Endothelial cell (in vitro differentiated cells): Measurements from ENCODE around the gene SHISAL2A. TPM values are rescaled to one million over a fixed set of nuclear protein-coding genes. Genes with fewer than 3 reads are reported as not detected.

Source experiments
- DNase-seq: peaks from one replicate; pipeline ENCODE4 v3.0.0; 2021; ENCODE audit warnings: low spot score
- H3K27ac Mint-ChIP-seq: one replicate; pipeline ENCODE4 v1.8.0; 2021; ENCODE audit warnings: mixed read lengths, inconsistent platforms; ENCODE audit not compliant: unreplicated experiment
- H3K27me3 Mint-ChIP-seq: one replicate; pipeline ENCODE4 v1.8.0; 2021; ENCODE audit warnings: mild to moderate bottlenecking, moderate library complexity, mixed read lengths, inconsistent platforms; ENCODE audit not compliant: unreplicated experiment
- H3K36me3 Mint-ChIP-seq: one replicate; pipeline ENCODE4 v1.8.0; 2021; ENCODE audit warnings: mild to moderate bottlenecking, low read depth, mixed read lengths, inconsistent platforms; ENCODE audit not compliant: unreplicated experiment
- H3K4me1 Mint-ChIP-seq: one replicate; pipeline ENCODE4 v1.8.0; 2021; ENCODE audit warnings: mild to moderate bottlenecking, mixed read lengths, inconsistent platforms; ENCODE audit not compliant: unreplicated experiment
- H3K4me3 Mint-ChIP-seq: one replicate; pipeline ENCODE4 v1.8.0; 2021; ENCODE audit warnings: mild to moderate bottlenecking, mixed read lengths, inconsistent platforms; ENCODE audit not compliant: unreplicated experiment
- H3K9me3 Mint-ChIP-seq: one replicate; pipeline ENCODE4 v1.8.0; 2021; ENCODE audit warnings: mixed read lengths, inconsistent platforms; ENCODE audit not compliant: unreplicated experiment
- total RNA-seq: library from RNA; stranded (reverse); fragmentation: NEBNext Ultra II Directional; extraction: Animal tissue kit (Norgen Biotek cat#: 25700); gene quantifications from one replicate; pipeline ENCODE4 v1.2.1, GENCODE V29; 2021; ENCODE audit not compliant: unreplicated experiment
- TF ChIP-seq, protein P1 (sequence below): fragments of 200-600 bp; sonication (generic); IDR thresholded peaks from one replicate; pipeline ENCODE4 v1.5.0; 2021; ENCODE audit warnings: antibody characterized with exemption; ENCODE audit not compliant: unreplicated experiment

SHISAL2A gene
- total RNA-seq, 1 donor from 2014 or later, result not detected

DNA sequence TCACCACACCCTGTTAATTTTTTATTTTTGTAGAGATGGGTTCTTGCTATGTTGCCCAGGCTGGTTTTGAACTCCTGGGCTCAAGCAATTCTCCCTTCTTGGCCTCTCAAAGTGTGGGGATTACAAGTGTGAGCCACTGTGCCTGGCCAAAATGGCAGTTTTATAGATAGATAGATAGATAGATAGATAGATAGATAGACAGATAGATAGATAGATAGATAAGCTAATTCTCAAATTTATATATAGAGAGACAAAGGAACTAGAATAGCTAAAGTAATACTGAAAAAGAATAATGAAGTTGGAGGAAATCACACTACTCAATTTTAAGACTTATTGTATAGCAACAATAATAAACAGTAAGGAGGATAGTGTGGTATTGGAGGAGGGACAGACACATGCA lies 21.1 kb downstream of the SHISAL2A start:
- DNase-seq, result no peak
- no peak overlapping the region for H3K27ac Mint-ChIP-seq
- H3K36me3 Mint-ChIP-seq, result no peaks in the 10 kb centered on the region
- H3K27me3 Mint-ChIP-seq, result peaks cover 6% of the 10 kb centered on the region
- H3K9me3 Mint-ChIP-seq, result no peaks in the 10 kb centered on the region
- TF ChIP-seq, protein P1, sequence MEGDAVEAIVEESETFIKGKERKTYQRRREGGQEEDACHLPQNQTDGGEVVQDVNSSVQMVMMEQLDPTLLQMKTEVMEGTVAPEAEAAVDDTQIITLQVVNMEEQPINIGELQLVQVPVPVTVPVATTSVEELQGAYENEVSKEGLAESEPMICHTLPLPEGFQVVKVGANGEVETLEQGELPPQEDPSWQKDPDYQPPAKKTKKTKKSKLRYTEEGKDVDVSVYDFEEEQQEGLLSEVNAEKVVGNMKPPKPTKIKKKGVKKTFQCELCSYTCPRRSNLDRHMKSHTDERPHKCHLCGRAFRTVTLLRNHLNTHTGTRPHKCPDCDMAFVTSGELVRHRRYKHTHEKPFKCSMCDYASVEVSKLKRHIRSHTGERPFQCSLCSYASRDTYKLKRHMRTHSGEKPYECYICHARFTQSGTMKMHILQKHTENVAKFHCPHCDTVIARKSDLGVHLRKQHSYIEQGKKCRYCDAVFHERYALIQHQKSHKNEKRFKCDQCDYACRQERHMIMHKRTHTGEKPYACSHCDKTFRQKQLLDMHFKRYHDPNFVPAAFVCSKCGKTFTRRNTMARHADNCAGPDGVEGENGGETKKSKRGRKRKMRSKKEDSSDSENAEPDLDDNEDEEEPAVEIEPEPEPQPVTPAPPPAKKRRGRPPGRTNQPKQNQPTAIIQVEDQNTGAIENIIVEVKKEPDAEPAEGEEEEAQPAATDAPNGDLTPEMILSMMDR, result no peak
- H3K4me3 Mint-ChIP-seq, result no peak overlapping the region
- no peaks in the 10 kb centered on the region for H3K4me1 Mint-ChIP-seq

DNA sequence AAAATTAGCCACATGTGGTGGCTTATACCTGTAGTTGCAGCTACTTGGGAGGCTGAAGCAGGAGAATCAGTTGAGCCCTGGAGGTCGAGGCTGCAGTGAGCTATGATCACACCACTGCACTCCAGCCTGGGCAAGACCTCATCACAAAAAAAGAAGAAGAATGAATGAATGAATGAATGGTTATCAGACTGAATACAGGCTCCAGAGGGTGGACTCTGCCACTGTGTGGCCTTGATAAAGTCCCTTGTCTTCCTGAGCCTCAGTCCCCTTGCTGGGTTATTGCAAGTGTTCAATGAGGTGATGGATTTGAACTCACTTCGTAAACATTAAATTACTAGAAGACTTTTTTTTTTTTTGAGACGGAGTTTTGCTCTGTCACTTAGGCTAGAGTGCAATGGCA lies 24.7 kb downstream of the SHISAL2A start:
- Mint-ChIP-seq H3K27ac (no peak overlapping the region), H3K27me3 (peaks cover 2% of the 10 kb centered on the region), H3K4me3 (no peak overlapping the region), H3K4me1 (peaks cover 4% of the 10 kb centered on the region), H3K36me3 (no peaks in the 10 kb centered on the region), H3K9me3 (no peaks in the 10 kb centered on the region)
- TF ChIP-seq, protein P1, result no peak
- DNase-seq, result no peak

DNA sequence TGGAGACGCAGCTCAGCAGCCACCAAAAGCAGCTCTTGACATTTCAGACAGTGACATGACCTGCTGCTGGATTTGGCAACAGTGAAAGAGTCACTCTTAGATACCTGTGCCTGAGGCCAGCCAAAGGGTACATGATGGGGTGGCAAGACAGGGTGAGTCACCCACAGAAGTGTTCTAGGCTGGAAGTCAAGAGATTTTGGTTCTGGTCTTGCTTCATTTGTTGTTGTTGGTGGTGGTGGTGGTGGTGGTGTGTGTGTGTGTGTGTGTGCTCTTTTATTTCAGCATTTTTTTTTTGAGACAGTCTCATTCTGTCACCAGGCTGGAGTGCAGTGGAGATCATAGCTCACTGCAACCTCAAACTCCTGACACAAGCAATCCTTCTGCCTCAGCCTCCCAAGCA lies 25.8 kb downstream of the SHISAL2A start:
- Mint-ChIP-seq H3K4me1 (peaks cover 9% of the 10 kb centered on the region), H3K27me3 (peaks cover 2% of the 10 kb centered on the region), H3K4me3 (no peak overlapping the region), H3K27ac (no peak overlapping the region), H3K9me3 (no peaks in the 10 kb centered on the region), H3K36me3 (no peaks in the 10 kb centered on the region)
- TF ChIP-seq, protein P1, result no peak
- DNase-seq, result no peak

DNA sequence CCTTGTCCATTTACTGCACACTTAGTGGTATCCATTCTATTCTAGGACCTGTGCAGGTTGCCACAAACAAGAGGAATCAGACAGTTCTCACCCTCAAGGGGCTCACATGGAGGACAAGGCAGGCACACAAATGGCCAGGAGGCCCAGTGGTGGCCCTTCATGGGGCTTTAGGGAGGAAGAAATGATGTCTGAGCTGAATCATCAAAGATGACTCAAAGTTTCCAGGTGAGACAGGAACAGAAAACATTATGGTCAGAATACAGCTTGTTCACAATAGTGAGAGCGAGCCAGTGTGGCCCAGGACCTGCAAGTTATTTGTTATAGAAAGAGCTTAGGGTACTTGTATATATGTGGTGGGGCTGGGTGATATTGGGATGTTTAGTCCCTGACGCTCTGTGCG lies 26.4 kb downstream of the SHISAL2A start:
- no peaks in the 10 kb centered on the region for H3K36me3 Mint-ChIP-seq
- peaks cover 9% of the 10 kb centered on the region for H3K4me1 Mint-ChIP-seq
- no peak for DNase-seq
- TF ChIP-seq, protein P1, result no peak
- peaks cover 2% of the 10 kb centered on the region for H3K27me3 Mint-ChIP-seq
- no peak overlapping the region for H3K4me3 Mint-ChIP-seq
- no peak overlapping the region for H3K27ac Mint-ChIP-seq
- no peaks in the 10 kb centered on the region for H3K9me3 Mint-ChIP-seq

DNA sequence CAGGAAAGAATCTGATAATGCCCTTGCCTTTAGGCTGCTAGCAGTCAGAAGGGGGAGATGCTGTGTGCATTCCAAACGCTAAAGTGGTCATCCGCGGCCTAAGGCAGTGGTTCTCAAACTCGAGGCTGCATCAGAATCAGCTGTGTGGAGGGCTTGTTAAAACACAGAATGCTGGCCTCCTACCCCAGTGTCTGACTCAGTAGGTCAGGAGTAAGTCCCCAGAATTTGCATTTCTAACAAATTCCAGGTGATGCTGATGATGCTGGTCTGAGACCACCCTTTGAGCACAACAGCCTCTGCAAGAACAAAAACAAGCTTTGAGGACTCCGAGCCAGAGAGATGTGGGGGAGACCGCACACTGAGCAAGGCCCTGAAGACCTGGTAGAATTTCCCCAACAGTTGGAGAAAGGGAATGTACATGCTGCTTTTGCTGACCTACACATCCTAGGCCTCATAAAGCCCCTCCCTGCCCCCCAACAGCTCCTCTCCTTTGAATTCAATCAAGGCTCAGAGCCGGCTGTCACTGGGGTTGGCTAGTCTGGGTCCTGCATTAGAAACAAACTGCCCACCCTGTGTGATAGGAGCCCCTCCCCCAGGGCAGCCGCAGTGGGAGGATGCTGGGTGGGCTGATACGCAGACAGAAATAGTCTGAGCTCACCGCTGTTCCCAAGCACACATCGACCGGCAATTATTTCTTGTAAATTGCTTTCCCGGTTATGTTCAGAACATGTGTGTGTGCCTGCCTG lies 27.1 kb downstream of the SHISAL2A start:
- peaks cover 4% of the 10 kb centered on the region for H3K27me3 Mint-ChIP-seq
- no peaks in the 10 kb centered on the region for H3K36me3 Mint-ChIP-seq
- no peaks in the 10 kb centered on the region for H3K9me3 Mint-ChIP-seq
- no peak overlapping the region for H3K27ac Mint-ChIP-seq
- H3K4me1 Mint-ChIP-seq, result peaks cover 9% of the 10 kb centered on the region
- no peak for DNase-seq
- no peak overlapping the region for H3K4me3 Mint-ChIP-seq
- TF ChIP-seq, protein P1, result no peak
